Dermis blood vessel endothelial cell (primary cell): ENCODE data around the gene CEP89. TPM values are rescaled to one million over a fixed set of nuclear protein-coding genes. Genes with fewer than 3 reads are reported as not detected.
A peak's percentile ranks its signal among the peaks of the same experiment; 100 is the strongest.
"Not testable (repeated sequence)": the region's sequence is repeated elsewhere in the genome, so short reads cannot be mapped to it uniquely, and the experiment has no call there.

ENCODE experiments used
- DNase-seq: peaks from one replicate; pipeline ENCODE4 v3.0.0; 2010
- total RNA-seq: library from RNA; depleted of rRNA; stranded (reverse); fragments of >200 nt; gene quantifications from 2 replicates; pipeline ENCODE4 v1.2.3, GENCODE V29; 2014

The CEP89 gene
- total RNA-seq, 1 donor from 2014 or later = 9.5 TPM

DNA sequence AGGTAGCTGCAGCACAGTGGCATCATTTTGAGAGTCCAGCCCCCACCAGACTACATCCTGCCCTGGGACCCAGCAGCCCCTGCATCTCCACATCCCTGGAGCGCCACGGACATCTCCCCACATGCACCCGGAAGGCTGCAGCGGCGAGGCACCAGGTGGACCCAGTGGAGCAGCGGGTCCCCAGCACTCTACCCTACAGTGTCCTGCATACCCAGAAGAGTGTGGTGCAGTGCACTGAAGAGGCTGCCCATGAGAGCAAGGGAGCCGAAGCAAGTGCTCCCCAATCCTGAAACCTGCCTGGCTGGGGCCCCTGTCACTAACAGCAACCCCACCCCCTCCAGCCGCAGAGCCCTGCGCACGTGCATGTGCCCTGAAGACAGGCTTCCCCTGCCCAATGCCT is 80.9 kb downstream of the CEP89 start:
- DNase-seq = no peak

DNA sequence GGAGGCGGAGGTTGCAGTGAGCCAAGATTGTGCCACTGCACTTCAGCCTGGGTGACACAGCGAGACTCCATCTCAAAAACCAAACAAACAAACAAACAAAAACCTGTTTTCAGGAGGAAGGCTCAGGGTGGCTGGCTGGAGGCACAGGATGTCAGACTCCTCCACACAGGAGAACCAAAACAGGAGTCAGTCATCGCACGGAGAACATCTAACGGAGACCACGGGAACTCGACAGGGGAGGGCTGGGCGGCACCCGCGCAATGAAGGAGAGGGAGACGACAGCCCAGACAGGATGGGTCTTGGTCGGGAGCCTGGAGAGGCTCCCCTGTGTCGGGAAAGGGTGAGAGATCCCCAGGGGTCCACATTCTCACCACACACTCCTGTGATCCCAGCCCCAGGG is 81.4 kb downstream of the CEP89 start:
- no peak for DNase-seq

DNA sequence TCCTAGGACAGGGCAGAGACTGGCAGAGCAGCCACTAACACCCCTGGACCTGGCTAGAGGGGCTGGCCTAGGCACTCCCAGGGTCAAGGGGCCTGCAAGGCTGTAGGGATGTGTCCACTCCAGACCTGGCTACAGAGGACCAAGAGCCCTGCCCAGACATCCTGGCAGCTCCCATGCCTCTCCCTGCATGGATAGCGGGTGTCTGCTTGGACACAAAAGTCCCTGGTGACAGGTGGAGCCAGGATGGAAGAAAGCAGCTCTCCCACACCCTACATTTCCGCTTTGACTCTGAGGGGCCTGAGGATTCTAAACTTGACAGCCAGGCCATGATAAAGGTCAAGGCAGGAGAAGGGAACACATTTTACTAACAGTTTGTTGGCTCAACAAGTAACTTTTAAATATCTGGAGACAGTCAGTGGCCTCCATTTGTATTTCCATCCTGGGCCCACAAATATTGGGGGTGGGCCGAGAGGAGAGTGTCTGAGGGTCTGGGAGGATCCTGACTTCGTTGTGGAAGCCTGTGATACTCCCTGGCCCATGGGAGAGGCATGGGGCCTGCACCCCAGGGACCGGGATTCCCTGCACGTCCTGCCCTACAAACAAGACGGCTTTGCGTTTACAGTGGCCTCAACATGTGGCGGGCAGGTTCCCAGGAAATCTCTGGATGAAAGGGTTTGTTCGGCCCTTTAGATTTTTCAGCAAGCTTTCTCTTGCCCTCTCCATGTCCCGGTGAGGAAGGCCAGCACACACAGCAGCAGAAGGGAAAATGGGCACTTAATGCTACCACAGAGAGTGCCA is 82.4 kb downstream of the CEP89 start:
- no peak for DNase-seq

DNA sequence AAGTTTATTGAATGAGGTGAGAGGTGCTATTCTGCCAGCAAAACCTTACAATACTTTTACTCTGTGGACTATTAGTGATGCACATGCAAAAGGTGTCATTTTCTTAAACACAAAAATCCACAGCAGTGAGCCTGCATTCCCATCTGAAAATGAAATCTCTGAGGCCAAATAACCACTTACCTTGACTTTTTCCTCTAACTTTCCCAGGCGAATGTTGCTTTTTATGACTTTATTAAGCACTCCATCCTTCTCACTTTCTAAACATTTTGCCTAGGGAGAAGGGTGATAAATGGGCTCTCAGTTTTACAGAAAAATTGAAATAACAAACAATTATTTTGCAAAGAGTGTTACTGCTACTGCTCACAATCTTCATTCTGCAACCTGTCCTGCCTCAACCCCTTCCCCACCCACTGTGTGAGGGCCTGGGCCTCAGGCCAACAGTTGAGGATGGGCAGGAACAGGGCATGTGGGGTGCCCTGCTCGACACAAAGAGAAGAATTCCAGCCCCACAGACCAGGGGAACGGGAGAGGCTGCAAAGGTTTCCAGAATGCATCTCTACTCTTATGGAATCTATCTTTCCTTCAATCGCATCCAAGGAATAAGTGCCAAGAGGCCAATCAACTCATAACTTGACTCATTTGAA is 84.1 kb downstream of the CEP89 start:
- DNase-seq = no peak

DNA sequence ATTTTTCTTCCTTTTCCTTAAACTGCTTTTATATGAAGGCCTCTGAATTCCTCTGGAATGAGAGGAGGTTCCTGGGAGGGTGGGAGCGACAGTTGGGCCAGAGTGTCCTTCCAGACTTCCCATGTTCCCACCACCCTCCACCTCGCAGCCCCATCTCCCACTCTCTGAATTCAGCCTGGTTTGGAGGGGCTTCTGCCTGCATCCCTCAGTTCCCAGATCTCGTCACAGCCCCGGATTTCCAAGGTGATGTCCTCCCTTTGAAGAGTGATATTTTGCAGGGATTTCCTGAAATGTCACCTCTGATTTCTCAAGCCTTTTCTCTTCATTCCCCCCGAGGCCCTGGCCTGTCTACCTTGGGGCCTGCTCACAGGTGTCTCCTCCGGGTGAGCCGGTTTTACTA is 85.5 kb downstream of the CEP89 start:
- no peak for DNase-seq

DNA sequence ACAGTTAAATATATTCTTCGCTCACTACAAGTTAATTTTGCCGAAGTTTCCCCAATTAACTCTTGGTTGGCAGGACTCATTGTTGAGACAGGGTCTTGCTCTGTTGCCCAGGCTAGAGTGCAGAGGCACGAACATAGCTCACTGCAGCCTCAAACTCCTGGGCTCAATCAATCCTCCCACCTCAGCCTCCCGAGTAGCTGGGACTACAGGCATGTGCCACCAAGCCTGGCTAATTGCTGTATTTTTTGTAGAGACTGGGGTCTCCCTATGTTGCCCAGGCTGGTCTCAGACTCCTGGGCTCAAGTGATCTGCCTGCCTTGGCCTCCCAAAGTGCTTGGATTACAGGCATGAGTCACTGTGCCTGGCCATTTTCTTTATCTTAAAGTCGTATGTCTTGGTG is 86.5 kb downstream of the CEP89 start:
- DNase-seq = not testable (repeated sequence)

DNA sequence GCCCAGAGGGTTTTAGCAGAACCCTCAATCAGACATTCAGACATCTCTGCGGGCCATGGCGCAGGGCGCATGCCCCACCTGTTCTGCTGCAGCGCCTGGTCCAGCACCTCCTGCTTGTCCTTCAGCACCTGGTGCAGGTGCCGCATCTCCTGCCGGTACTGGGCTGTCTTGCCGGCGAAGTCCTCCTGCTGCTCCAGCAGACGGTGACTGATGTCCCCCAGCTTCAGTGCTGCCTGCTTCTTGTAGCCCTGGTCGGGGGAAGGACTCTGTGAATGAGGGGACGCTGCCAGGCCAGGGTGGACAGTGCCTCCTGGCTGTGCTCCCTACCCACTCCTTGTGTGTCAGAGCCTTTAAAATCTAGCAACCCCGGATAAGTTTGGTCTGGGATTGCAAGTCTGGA is 90.0 kb downstream of the CEP89 start:
- DNase-seq = no peak

DNA sequence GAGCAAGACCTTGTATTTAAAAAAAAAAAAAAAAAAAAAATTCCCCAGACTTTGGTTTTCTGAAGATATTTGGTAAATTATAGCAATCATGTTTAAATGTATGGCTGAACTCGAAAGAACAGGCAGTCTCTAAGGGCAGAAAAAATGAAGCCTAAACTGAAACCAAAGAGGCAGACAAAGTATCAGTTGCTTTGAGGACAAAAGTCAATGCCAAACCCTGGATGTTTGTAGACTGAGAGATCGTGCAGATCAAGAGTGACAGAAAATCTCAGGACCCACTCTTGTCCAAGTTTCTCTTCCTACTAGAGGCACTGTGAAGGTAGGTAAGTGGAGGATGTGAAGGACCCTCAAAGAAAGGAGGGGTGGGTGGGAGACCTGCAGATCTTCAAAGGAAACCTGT is 91.1 kb downstream of the CEP89 start:
- DNase-seq = no peak

DNA sequence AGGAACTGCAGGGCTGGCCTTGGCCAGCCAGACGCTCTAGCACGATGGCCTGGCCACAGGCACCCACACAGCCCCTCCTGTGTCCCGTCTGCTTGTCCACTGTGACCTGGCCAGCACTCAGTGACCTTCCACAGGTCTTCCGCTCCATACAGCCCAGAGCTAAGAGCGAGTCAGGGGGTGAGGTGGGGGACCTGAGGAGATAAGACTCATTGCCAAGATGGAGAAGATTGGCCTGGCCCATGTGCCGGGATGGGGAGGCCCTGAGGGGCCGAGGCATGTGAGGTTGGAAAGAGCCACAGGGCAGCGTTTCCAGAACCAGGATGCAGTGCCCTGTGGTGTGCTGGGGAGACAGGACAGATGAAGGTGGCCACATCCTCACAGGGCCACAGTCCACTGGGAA is 92.0 kb downstream of the CEP89 start:
- DNase-seq = no peak

DNA sequence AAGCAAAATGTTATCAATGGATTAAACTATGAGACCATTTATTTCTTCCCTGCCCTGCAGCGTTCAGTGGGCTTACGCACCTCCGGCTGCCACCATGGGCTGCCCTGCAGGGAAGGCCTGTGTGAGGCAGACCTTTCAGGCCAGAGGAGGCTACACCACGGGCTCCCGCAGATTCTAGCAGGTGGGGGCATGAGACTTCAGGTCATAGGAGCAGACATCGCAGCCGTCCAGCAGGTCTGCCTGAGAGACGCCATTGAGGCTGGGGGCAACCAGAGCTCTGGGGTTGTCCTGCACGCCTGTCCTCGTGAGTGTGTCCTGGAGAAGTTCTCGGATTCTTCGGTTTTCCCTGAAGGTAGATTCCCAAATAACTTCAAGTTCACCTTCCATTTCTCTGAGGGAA is 92.8 kb downstream of the CEP89 start:
- no peak for DNase-seq

DNA sequence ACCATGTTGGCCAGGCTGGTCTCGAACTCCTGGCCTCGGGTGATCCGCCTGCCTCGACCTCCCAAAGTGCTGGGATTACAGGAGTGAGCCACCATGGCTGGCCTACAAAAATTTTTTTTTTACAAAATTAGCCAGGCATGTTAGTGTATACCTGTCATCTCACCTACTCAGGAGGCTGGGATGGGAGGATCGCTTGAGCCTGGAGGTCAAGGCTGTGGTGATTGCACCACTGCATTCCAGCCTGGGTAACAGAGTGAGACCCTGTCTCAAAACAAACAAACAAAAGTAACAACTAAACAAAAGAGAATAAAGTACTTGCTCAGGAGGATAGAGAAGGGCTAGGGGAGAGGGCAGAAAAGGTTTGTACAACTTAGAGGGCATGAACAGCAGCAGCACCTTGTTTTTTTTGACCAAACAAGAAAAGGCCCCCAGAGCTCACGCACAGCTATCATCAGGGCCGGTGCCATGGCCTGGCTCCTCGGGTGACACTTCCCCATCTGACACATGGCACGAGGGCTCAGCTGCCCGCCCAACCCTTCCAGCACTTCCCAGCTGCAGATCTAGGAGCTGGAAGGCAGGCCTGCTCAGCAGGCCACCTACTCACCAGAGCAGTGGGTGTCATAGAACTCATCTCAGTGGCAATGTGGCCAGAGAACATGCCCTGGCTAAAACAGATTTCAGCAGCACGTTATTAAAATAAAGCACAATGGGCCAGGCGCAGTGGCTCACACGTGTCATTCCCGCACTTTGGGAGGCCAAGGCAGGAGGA is 93.6 kb downstream of the CEP89 start:
- no peak for DNase-seq

DNA sequence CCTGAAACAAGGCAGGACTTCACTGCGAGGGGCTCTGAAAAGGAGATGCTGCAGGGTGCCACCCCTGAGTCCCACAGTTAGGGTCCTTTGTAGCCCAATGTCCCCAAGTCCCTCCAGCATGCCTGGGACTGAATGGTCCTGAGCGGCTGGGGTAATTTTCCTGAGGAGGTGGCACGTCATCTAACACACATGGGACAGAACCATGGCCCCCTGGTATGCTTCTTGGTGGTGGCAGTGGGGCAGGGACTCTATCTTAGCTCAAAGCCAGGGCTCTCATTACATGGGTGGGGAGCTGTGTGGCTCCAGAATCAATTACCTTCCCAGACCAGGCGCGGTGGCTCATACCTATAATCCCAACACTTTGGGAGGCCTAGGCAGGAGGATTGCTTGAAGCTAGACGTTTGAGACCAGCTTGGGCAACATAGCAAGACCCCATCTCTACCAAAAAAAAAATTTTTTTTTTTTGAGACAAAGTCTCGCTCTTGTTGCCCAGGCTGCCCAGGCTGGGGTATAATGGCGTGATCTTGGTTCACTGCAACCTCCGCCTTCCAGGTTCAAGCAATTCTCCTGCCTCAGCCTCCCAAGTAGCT is 94.3 kb downstream of the CEP89 start:
- no peak for DNase-seq

DNA sequence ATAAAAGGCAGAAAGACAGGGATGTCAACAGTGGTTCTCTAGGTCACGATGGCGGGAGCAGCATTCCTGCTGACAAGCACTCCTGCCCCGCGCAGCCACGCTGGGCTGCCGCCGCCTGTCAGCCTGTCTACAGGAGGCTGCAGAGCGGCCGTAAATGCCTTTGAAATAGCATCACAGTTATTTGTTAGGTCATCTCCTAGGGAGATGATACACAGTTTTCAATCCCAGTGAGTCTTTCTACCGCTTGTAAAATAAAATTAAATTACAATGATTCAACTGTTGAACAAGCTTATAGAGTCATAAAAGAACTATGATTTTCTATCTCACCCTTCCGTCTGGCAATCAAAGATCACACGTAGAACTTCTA is 94.9 kb downstream of the CEP89 start:
- no peak for DNase-seq

DNA sequence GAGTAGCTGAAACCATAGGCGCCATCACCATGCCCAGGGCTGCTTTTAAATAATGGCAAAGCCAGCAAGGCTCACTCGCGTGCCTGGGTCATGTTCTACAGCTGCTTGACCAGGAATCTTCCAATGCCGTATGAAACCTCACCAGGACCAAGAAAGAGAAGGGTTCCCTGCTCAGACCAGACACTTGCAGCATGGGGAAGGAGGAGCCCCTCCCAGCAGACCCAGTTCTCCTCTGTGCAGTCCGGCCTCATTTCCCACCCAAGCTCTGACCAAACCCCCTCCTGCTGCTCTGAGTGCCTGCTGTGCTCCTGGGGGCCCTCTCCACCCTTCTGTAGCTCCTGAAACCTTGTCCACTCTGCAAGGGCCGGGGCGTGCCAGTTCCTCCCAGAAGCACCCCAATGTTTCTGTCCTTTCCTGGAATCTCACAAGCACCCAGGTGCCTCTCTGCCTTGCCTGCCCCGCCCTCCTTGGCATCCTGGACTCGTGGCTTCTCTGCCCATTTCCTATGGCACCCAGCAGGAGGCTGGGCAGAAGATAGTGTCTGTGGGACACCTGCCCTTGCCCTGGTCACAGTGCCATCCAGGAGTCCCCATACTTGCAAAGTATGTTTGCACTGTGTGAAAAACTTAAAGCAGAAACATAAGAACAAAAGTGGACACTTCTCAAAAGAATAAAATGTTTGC is 95.4 kb downstream of the CEP89 start:
- no peak for DNase-seq

DNA sequence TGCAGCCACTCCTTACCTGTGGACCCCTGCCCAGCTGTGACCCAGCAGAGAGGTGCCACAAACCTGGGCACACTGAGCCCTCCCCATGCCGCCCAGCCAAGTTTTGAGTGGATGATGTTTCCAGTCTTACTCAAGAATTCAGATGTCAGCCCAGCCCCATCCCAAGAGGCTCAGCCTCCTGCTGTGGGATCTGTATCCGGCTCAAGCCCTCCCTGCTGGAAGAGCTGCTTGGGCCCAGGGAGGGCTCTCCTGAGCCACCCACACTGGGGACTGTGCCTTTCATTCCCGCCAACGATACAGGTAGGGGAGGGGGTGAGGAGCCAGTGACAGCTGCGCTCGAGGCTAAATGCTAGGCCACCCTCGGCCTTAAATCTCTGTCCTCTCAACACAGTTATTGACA is 96.3 kb downstream of the CEP89 start:
- DNase-seq = no peak

DNA sequence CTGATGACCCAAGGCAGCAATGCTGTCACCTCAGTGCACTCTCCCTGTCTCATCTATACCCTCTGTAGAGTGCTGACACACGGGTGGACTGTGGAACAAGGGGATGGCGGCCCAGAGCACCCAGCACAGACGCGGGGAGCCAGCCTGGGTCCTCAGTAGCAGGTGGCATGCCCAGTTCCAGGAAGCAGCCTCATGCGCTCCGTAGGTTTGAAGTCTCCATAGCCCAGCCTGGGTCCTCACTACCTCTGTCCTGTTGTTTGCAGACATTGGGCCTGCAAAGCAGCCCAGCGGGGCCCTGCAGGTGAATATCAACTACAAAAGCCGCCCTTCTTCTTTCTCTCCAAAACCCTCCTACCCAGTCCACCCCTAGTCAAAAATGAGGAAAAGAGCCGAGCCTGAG is 97.2 kb downstream of the CEP89 start:
- no peak for DNase-seq

DNA sequence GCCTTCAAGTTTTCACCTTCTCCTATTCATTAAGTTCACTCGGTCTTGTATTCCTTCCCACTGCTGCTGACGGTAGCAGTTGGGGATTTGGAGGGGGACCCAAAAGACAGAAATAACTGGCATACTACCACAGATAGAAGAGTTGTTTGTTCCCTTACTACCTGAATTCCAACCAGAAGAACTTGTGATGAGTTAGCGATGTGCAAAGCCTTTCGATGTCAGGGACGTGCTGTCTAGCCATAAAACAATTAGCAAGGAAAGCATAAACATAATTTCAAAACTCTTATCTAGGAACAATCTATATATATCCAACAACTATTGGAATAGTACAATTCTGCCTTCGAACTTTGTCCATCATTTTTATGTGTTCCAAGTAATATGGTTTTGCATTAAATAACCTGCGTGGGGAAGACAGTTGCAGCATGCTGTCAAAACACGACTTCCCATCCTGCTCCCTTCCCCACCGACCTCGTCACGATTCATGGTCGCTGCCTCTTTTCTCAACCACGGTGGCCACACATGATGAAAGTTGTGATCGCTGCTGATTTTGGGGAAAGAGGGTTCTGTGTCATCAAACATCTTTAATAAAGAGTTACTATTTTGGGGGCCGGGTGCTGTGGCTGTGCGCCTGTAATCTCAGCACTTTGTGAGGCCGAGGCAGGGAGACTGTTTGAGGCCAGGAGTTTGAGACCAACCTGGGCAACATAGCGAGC is 98.4 kb downstream of the CEP89 start:
- DNase-seq = no peak

DNA sequence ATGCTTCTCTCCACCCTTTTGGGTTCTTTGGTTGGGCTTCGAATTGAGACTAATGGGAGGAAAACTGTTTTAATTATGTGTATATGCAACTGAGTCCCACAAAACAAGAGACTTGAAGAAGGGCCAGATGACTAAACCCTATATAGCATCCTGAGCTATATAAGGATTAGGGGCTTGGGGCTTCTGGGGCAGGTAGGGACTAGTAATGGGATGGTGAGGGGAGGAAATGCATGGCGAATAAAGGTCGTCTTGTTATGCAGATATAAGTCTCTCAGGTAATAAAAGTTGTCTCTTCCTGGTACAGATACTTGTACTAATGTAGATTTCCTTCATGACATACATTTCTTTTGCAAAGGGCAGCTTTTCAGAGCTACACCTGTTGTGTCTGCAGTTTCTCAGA is 99.4 kb downstream of the CEP89 start:
- no peak for DNase-seq

DNA sequence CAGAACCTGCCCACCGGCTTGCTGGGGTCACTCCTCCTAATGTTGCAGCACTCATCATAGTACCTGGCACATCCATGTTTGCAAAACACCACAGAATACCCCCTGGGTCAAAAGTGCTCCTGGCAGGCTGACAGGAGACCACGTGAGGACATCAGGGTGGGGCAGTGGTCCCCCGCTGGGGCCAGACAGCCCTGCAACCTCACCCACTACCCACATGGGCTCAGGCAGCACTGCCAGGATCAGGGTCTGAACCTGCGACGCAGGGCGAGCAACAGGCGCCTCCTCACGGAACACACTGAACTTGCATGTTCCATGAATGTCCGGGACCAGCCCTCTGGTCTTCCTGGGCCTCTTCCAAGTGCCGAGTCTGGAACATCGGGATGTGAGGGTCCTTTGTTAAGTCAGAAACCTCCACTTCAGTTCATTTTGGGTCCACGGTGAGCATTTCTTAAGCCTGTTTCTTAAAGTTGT is 100.7 kb downstream of the CEP89 start:
- no peak for DNase-seq

DNA sequence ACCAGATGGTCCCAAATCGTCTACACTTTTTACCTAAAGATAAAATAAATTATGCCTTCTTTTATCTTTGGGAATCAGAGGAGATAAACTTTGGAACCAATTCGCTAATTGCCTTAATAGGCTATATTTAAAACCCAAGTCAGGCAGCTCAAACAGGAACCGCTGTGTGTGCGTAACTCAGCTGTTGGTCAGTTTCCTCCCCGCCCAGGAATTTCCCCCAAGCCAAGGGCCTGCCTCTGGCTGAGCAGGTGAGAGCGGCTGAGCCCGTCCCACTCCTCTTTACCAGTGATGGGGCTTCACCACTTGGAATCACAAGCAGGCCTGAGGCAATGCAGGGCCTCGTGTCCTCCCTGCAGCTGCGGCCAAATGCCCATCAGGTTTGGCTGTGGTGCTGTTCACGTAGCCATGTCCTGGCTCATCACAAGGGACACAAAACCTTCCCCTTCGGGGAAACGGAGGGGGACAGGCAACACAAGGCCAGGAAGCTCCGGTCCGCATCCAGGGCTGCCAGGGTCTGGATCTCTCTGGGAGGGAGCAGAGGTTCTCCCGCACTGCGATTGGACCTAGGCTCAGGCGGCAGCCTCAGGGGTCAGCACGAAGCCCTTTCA is 101.7 kb downstream of the CEP89 start:
- peak; percentile 32 for DNase-seq

DNA sequence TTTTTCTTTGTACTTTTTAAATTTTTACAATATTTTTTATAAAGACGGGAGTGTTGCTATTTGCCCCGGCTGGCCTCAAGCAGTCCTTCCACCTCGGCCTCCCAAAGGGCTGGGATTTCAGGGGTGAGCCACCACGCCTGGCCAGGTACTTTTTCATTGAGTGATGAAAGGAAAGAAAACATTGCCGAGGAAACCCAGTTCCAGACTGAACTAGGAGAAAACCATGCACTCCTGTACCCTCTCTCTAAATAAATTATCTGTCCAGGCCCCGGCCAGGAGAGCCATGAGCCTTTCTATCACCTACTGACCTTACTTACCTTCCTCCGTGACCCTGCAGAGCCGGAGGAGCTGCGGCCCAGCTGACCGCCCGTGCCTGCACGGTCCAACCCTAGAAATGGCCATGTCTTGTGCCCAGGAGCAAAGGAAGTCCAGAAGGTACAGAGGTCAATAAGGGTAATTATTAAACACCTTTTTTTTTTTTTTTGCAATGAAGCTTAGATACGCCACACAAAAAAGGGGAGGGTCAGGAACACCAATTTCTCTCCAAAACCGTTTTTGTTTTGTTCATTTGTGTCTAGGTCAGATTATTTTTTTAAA is 102.3 kb downstream of the CEP89 start, which contains the start of gene SLC7A9:
SLC7A9 (minus strand) TSS at position 399 of the 597 bp plus-strand sequence. CDS start 1,233 bp downstream, outside the sequence.
- no peak for DNase-seq
